GM23338 (cell line): ENCODE data around the gene SLC2A6. TPM values are rescaled to one million over a fixed set of nuclear protein-coding genes. Genes with fewer than 3 reads are reported as not detected.

Experiments
- ATAC-seq: fragments of 200-7000 bp; cut with Tn5 transposase; 3 replicates; pipeline ENCODE4 v1.9.1; 2020
- DNase-seq: peaks from one replicate; pipeline ENCODE4 v3.0.0-alpha.2; 2015; ENCODE audit warnings: low spot score
- H2AFZ ChIP-seq: fragments of 200-600 bp; sonication (generic); 2 replicates; pipeline ENCODE4 v1.8.0; 2016; ENCODE audit warnings: antibody characterized with exemption, mild to moderate bottlenecking, moderate library complexity
- H3F3A ChIP-seq: fragments of 200-600 bp; sonication (generic); replicated peaks from 2 replicates; pipeline ENCODE4 v1.8.0; 2017; ENCODE audit warnings: antibody characterized with exemption, mixed run types, low read depth
- H3K27ac ChIP-seq: fragments of 200-600 bp; sonication (generic); 2 replicates; pipeline ENCODE4 v1.6.1; 2016; ENCODE audit warnings: low read depth
- H3K27me3 ChIP-seq: fragments of 200-600 bp; sonication (generic); 2 replicates; pipeline ENCODE4 v1.8.0; 2016; ENCODE audit warnings: mild to moderate bottlenecking, mixed run types, moderate library complexity; ENCODE audit not compliant: insufficient read depth
- H3K36me3 ChIP-seq: fragments of 200-600 bp; sonication (generic); 2 replicates; pipeline ENCODE4 v1.8.0; 2016; ENCODE audit warnings: mild to moderate bottlenecking; ENCODE audit not compliant: insufficient read depth
- H3K4me1 ChIP-seq: fragments of 200-600 bp; sonication (generic); 2 replicates; pipeline ENCODE4 v1.8.0; 2016; ENCODE audit warnings: mild to moderate bottlenecking, moderate library complexity; ENCODE audit not compliant: insufficient read depth
- H3K4me2 ChIP-seq: fragments of 200-600 bp; sonication (generic); 2 replicates; pipeline ENCODE4 v1.7.1; 2017; ENCODE audit warnings: mixed run types
- H3K4me3 ChIP-seq: fragments of 200-600 bp; sonication (generic); 2 replicates; pipeline ENCODE4 v1.6.1; 2016; ENCODE audit warnings: mixed run types
- H3K79me2 ChIP-seq: fragments of 200-600 bp; sonication (generic); replicated peaks from 2 replicates; pipeline ENCODE4 v1.8.0; 2017; ENCODE audit warnings: mild to moderate bottlenecking; ENCODE audit not compliant: insufficient read depth
- H3K9me2 ChIP-seq: fragments of 200-600 bp; sonication (generic); 2 replicates; pipeline ENCODE4 v1.8.0; 2017; ENCODE audit not compliant: insufficient read depth
- H4K20me1 ChIP-seq: fragments of 200-600 bp; sonication (generic); replicated peaks from 2 replicates; pipeline ENCODE4 v1.8.0; 2017; ENCODE audit warnings: mild to moderate bottlenecking; ENCODE audit not compliant: insufficient read depth
- H3K27ac Mint-ChIP-seq: 2 replicates; pipeline ENCODE4 v1.8.0; 2020; ENCODE audit warnings: inconsistent platforms, mild to moderate bottlenecking, moderate library complexity, mixed read lengths
- H3K27me3 Mint-ChIP-seq: 3 replicates; pipeline ENCODE4 v1.8.0; 2022; ENCODE audit warnings: low read depth, mild to moderate bottlenecking, moderate library complexity, mixed read lengths, inconsistent platforms; ENCODE audit not compliant: insufficient read depth, poor library complexity
- H3K36me3 Mint-ChIP-seq: 3 replicates; pipeline ENCODE4 v1.8.0; 2021; ENCODE audit warnings: low read depth, mild to moderate bottlenecking, inconsistent platforms, moderate library complexity, mixed read lengths
- H3K4me1 Mint-ChIP-seq: 3 replicates; pipeline ENCODE4 v1.8.0; 2020; ENCODE audit warnings: mild to moderate bottlenecking, inconsistent platforms, mixed read lengths
- H3K4me3 Mint-ChIP-seq: 3 replicates; pipeline ENCODE4 v1.8.0; 2021; ENCODE audit warnings: moderate library complexity, mild to moderate bottlenecking, inconsistent platforms, mixed read lengths
- H3K9me3 Mint-ChIP-seq: 3 replicates; pipeline ENCODE4 v1.8.0; 2020; ENCODE audit warnings: moderate library complexity, mild to moderate bottlenecking, inconsistent platforms, mixed read lengths
- CREB1 ChIP-seq: fragments of 250-450 bp; sonication (Bioruptor Pico); IDR thresholded peaks from 2 replicates; pipeline ENCODE4 v1.5.0; 2020; ENCODE audit warnings: low read depth, mild to moderate bottlenecking, moderate library complexity
- CTCF ChIP-seq, 2 experiments: fragments of 200-600 bp in 1 of 2; sonication (generic) in 1 of 2; conservative IDR thresholded peaks; 2 replicates each; pipeline versions ENCODE4 v1.5.1 to v1.6.1; 2016 to 2017; ENCODE audit warnings: antibody characterized with exemption in 2 of 2, low read depth in 2 of 2, mild to moderate bottlenecking in 2 of 2, moderate library complexity in 1 of 2
- EZH2 ChIP-seq: fragments of 200-600 bp; sonication (generic); IDR thresholded peaks from one replicate; pipeline ENCODE4 v1.8.0; 2017; ENCODE audit warnings: antibody characterized with exemption, mild to moderate bottlenecking, low read depth; ENCODE audit not compliant: unreplicated experiment
- EZH2phosphoT487 ChIP-seq: fragments of 200-600 bp; sonication (generic); IDR thresholded peaks from one replicate; pipeline ENCODE4 v1.8.1; 2018; ENCODE audit warnings: antibody characterized with exemption; ENCODE audit not compliant: unreplicated experiment
- JUNB ChIP-seq: IDR thresholded peaks from one replicate; pipeline ENCODE4 v1.6.1; 2016; ENCODE audit warnings: antibody characterized with exemption; ENCODE audit not compliant: unreplicated experiment
- NANOG ChIP-seq: IDR thresholded peaks from 2 replicates; pipeline ENCODE4 v1.6.1; 2016; ENCODE audit warnings: antibody characterized with exemption, borderline replicate concordance
- POLR2AphosphoS5 ChIP-seq: IDR thresholded peaks from 2 replicates; pipeline ENCODE4 v1.6.1; 2016; ENCODE audit warnings: antibody characterized with exemption, low read depth
- STAT1 ChIP-seq: IDR thresholded peaks from one replicate; pipeline ENCODE4 v1.6.1; 2016; ENCODE audit warnings: antibody characterized with exemption; ENCODE audit not compliant: unreplicated experiment
- ZNF114 ChIP-seq: fragments of 250-450 bp; sonication (Bioruptor Pico); IDR thresholded peaks from 2 replicates; pipeline ENCODE4 v1.5.0; 2020; ENCODE audit warnings: mild to moderate bottlenecking, moderate library complexity
- ZNF331 ChIP-seq: fragments of 250-450 bp; sonication (Bioruptor Pico); IDR thresholded peaks from 2 replicates; pipeline ENCODE4 v1.5.0; 2020; ENCODE audit warnings: low read depth, mild to moderate bottlenecking, moderate library complexity
- ZNF462 ChIP-seq: fragments of 250-450 bp; sonication (Bioruptor Pico); IDR thresholded peaks from 2 replicates; pipeline ENCODE4 v1.5.0; 2020; ENCODE audit warnings: mild to moderate bottlenecking, moderate library complexity
- polyA plus RNA-seq: library from polyadenylated mRNA; unstranded; fragments of >200 nt; fragmentation: Nextera tagmentation; extraction: Ambion mirVana; gene quantifications from 2 replicates; pipeline ENCODE4 v1.2.1, GENCODE V29; 2016
- total RNA-seq: library from RNA; depleted of rRNA; stranded (reverse); fragments of >200 nt; shearing (Covaris generic); gene quantifications from 2 replicates; pipeline ENCODE4 v1.2.3, GENCODE V29; 2014
- TF ChIP-seq, protein P1 (sequence below): IDR thresholded peaks from one replicate; pipeline ENCODE4 v1.6.1; 2018; ENCODE audit warnings: antibody characterized with exemption; ENCODE audit not compliant: unreplicated experiment
- TF ChIP-seq, protein P2 (sequence below): IDR thresholded peaks from 2 replicates; pipeline ENCODE4 v1.6.1; 2016; ENCODE audit warnings: antibody characterized with exemption

The SLC2A6 gene
- total and polyA plus RNA-seq, 2 experiments from 2014 or later, result 17.5 to 39.3 TPM

GRCh38 chr9:133491656-133491925 lies 12.7 kb upstream of the SLC2A6 start:
- Histone ChIP-seq H4K20me1 (no peaks in the 10 kb centered on the region), H3K36me3 (no peaks in the 10 kb centered on the region), H3K4me1 (no peaks in the 10 kb centered on the region), H2AFZ (no peak overlapping the region), H3F3A (no peaks in the 10 kb centered on the region; the same call in 1 of the 2 replicates), H3K79me2 (no peaks in the 10 kb centered on the region), H3K27ac (no peak overlapping the region), H3K4me2 (no peak overlapping the region), H3K4me3 (no peak overlapping the region), H3K27me3 (no peaks in the 10 kb centered on the region), H3K9me2 (no peaks in the 10 kb centered on the region)
- DNase-seq (no peak), ATAC-seq (no peak)
- no peaks in the 10 kb centered on the region for H3K4me1 Mint-ChIP-seq
- H3K4me3 Mint-ChIP-seq, result no peak overlapping the region
- H3K27me3 Mint-ChIP-seq, result peaks cover 7% of the 10 kb centered on the region
- no peaks in the 10 kb centered on the region for H3K9me3 Mint-ChIP-seq
- H3K27ac Mint-ChIP-seq, result no peak overlapping the region
- TF ChIP-seq ZNF462 (CRISPR knock-in tag), result no peak
- TF ChIP-seq EZH2phosphoT487, result no peak
- TF ChIP-seq, protein P1, sequence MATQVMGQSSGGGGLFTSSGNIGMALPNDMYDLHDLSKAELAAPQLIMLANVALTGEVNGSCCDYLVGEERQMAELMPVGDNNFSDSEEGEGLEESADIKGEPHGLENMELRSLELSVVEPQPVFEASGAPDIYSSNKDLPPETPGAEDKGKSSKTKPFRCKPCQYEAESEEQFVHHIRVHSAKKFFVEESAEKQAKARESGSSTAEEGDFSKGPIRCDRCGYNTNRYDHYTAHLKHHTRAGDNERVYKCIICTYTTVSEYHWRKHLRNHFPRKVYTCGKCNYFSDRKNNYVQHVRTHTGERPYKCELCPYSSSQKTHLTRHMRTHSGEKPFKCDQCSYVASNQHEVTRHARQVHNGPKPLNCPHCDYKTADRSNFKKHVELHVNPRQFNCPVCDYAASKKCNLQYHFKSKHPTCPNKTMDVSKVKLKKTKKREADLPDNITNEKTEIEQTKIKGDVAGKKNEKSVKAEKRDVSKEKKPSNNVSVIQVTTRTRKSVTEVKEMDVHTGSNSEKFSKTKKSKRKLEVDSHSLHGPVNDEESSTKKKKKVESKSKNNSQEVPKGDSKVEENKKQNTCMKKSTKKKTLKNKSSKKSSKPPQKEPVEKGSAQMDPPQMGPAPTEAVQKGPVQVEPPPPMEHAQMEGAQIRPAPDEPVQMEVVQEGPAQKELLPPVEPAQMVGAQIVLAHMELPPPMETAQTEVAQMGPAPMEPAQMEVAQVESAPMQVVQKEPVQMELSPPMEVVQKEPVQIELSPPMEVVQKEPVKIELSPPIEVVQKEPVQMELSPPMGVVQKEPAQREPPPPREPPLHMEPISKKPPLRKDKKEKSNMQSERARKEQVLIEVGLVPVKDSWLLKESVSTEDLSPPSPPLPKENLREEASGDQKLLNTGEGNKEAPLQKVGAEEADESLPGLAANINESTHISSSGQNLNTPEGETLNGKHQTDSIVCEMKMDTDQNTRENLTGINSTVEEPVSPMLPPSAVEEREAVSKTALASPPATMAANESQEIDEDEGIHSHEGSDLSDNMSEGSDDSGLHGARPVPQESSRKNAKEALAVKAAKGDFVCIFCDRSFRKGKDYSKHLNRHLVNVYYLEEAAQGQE, result no peak
- no peak for TF ChIP-seq POLR2AphosphoS5
- TF ChIP-seq, protein P2, sequence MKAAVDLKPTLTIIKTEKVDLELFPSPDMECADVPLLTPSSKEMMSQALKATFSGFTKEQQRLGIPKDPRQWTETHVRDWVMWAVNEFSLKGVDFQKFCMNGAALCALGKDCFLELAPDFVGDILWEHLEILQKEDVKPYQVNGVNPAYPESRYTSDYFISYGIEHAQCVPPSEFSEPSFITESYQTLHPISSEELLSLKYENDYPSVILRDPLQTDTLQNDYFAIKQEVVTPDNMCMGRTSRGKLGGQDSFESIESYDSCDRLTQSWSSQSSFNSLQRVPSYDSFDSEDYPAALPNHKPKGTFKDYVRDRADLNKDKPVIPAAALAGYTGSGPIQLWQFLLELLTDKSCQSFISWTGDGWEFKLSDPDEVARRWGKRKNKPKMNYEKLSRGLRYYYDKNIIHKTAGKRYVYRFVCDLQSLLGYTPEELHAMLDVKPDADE, result no peak
- no peak for TF ChIP-seq CTCF (conservative IDR thresholded peaks at IDR 0.05; ENCODE audit: low read depth in 2 of 2)
- TF ChIP-seq CREB1 (CRISPR knock-in tag), result no peak
- no peak for TF ChIP-seq NANOG
- TF ChIP-seq ZNF331 (CRISPR knock-in tag), result no peak
- no peak for TF ChIP-seq JUNB
- TF ChIP-seq STAT1, result no peak
- no peak for TF ChIP-seq EZH2
- TF ChIP-seq ZNF114 (CRISPR knock-in tag), result no peak
- no peaks in the 10 kb centered on the region; the same call in 2 of the 3 replicates for H3K36me3 Mint-ChIP-seq
